Liver (tissue), 9 donors: ENCODE results near the gene ZNF423. TPM values are rescaled to one million over a fixed set of nuclear protein-coding genes. Genes with fewer than 3 reads are reported as not detected.
A peak's percentile ranks its signal among the peaks of the same experiment; 100 is the strongest.

Experiments used
- DNase-seq: peaks from one replicate; pipeline ENCODE4 v3.0.0-alpha.2; 2017; ENCODE audit warnings: low spot score
- H3K27ac ChIP-seq, 2 donors: one replicate each; pipeline ENCODE4 v1.7.0; 2013; ENCODE audit warnings: inconsistent platforms in 2 of 2, low read length in 2 of 2, control low read depth in 1 of 2, low read depth in 1 of 2, mild to moderate bottlenecking in 1 of 2
- H3K27me3 ChIP-seq, 4 donors: one replicate each; pipeline versions ENCODE4 v1.6.1 to v1.7.0; 2013; ENCODE audit warnings: low read length in 3 of 4, inconsistent platforms in 1 of 4, mild to moderate bottlenecking in 1 of 4, moderate library complexity in 1 of 4; ENCODE audit not compliant: control insufficient read depth in 4 of 4, insufficient read depth in 4 of 4
- H3K36me3 ChIP-seq, 4 donors: one replicate each; pipeline versions ENCODE4 v1.6.1 to v1.7.0; 2013; ENCODE audit warnings: low read length in 3 of 4, mild to moderate bottlenecking in 3 of 4, low read depth in 1 of 4, moderate library complexity in 1 of 4; ENCODE audit not compliant: control insufficient read depth in 4 of 4, insufficient read depth in 3 of 4
- H3K4me1 ChIP-seq, 4 donors: one replicate each; pipeline versions ENCODE4 v1.6.1 to v1.7.0; 2013; ENCODE audit warnings: low read length in 3 of 4, mild to moderate bottlenecking in 3 of 4, moderate library complexity in 1 of 4; ENCODE audit not compliant: control insufficient read depth in 4 of 4, insufficient read depth in 4 of 4
- H3K4me3 ChIP-seq, 3 donors: one replicate each; pipeline versions ENCODE4 v1.6.1 to v1.7.0; 2013; ENCODE audit warnings: low read length in 3 of 3, control low read depth in 1 of 3, low read depth in 1 of 3, mild to moderate bottlenecking in 1 of 3
- H3K9ac ChIP-seq, 2 donors: one replicate each; pipeline ENCODE4 v1.7.0; 2013; ENCODE audit warnings: low read length in 2 of 2, mild to moderate bottlenecking in 2 of 2, moderate library complexity in 2 of 2, control low read depth in 1 of 2, low read depth in 1 of 2
- H3K9me3 ChIP-seq, 4 donors: one replicate each; pipeline versions ENCODE4 v1.6.1 to v1.7.0; 2013; ENCODE audit warnings: low read length in 3 of 4; ENCODE audit not compliant: control insufficient read depth in 4 of 4
- EGR1 ChIP-seq, 2 donors: IDR thresholded peaks; 2 replicates each; pipeline ENCODE4 v1.6.1; 2016 to 2018; ENCODE audit warnings: antibody characterized with exemption in 2 of 2, low read depth in 2 of 2
- FOXA1 ChIP-seq: IDR thresholded peaks from 2 replicates; pipeline ENCODE4 v1.6.1; 2016; ENCODE audit warnings: antibody characterized with exemption
- HNF4A ChIP-seq, 2 donors: conservative IDR thresholded peaks; 2 replicates each; pipeline ENCODE4 v1.6.1; 2016; ENCODE audit warnings: antibody characterized with exemption in 2 of 2, mild to moderate bottlenecking in 2 of 2
- HNF4G ChIP-seq: IDR thresholded peaks from 2 replicates; pipeline ENCODE4 v1.6.1; 2016; ENCODE audit warnings: antibody characterized with exemption
- NR2F2 ChIP-seq: IDR thresholded peaks from 2 replicates; pipeline ENCODE4 v1.6.1; 2016; ENCODE audit warnings: antibody characterized with exemption
- RAD21 ChIP-seq, 2 donors: IDR thresholded peaks; 2 replicates each; pipeline ENCODE4 v1.6.1; 2016; ENCODE audit warnings: antibody characterized with exemption in 2 of 2, mild to moderate bottlenecking in 2 of 2
- RXRA ChIP-seq, 2 donors: IDR thresholded peaks; 2 replicates each; pipeline ENCODE4 v1.6.1; 2017 to 2018; ENCODE audit warnings: antibody characterized with exemption in 2 of 2, mild to moderate bottlenecking in 1 of 2
- SP1 ChIP-seq: IDR thresholded peaks from 2 replicates; pipeline ENCODE4 v1.6.1; 2018; ENCODE audit warnings: antibody characterized with exemption, mild to moderate bottlenecking
- TAF1 ChIP-seq: conservative IDR thresholded peaks from 2 replicates; pipeline ENCODE4 v1.6.1; 2016; ENCODE audit warnings: antibody characterized with exemption, mild to moderate bottlenecking
- WGBS: extraction: QIAGEN DNeasy Blood & Tissue Kit; methylation state at CpG from one replicate; pipeline ENCODE4 v1.1.7; 2013; 5-methylcytosine and 5-hydroxymethylcytosine counted together
- polyA plus RNA-seq, 2 donors: library from polyadenylated mRNA; stranded (reverse) in 1 of 2; unstranded in 1 of 2; fragments of 200-250 nt in 1 of 2; fragments of >200 nt in 1 of 2; fragmentation: Nextera tagmentation in 1 of 2; extraction: Ambion mirVana in 1 of 2; gene quantifications; one replicate each; pipeline versions ENCODE4 v1.2.1 to v1.2.3, GENCODE V29; 2013 to 2015
- total RNA-seq, 2 donors: library from RNA; depleted of rRNA; stranded (reverse); fragments of >200 nt; gene quantifications; one replicate each; pipeline ENCODE4 v1.2.3, GENCODE V29; 2014
- TF ChIP-seq, protein P1 (sequence below): IDR thresholded peaks from 2 replicates; pipeline ENCODE4 v1.6.1; 2016; ENCODE audit warnings: antibody characterized with exemption
- donor health status: healthy.
- donor health status: healthy.
- donor health status: healthy.
- donor health status: healthy.
- donor health status: healthy.

Gene ZNF423
- total and polyA plus RNA-seq, 4 donors = 0.24 to 1.6 (median 0.39) TPM

DNA sequence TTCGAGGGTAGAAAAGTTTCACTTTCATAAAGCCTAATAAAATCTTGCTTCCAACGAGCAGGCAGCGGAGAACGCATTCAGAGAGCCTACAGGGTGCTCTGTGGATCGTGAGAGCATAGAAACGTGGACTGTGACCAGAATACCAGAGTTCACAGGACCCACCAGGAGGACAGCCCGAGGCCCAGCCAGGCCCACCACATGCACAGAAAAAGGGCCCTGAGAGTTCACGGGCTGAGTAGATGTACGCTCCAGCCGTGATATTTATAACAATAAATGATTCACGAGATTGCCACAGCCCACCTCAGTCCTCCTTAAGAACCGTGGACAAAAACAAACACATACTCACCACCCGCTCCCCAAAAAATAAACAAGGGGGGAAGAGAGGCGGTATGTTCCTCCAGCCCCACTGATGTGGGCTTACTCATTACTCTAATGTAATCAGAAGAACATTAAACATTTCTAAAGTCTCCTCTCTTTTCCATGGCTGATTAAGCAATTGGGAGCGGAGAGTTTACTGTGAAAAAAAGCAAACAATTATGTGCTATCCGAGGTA lies 275.1 kb downstream of the ZNF423 start:
- no peak overlapping the region for H3K4me3 ChIP-seq
- 52% methylated on average over 16 of the region's 16 CpGs for WGBS
- DNase-seq = no peak
- no peak overlapping the region for H3K9ac ChIP-seq
- no peak overlapping the region for H3K27ac ChIP-seq
- no peaks in the 10 kb centered on the region for H3K9me3 ChIP-seq
- H3K27me3 ChIP-seq = no peaks in the 10 kb centered on the region
- TF ChIP-seq RXRA (IDR thresholded peaks at IDR 0.05) (peak in 1 of 2 donors; percentile 32), RAD21 (IDR thresholded peaks at IDR 0.05) (no peak), HNF4A (conservative IDR thresholded peaks at IDR 0.05) (peak in 1 of 2 donors; percentile 89), SP1 (peak; percentile 61), HNF4G (peak; percentile 33), EGR1 (IDR thresholded peaks at IDR 0.05; ENCODE audit: low read depth in 2 of 2) (no peak)
- no peaks in the 10 kb centered on the region for H3K36me3 ChIP-seq
- H3K4me1 ChIP-seq = no peaks in the 10 kb centered on the region

- WGBS = 87% methylated on average over 12 of the region's 12 CpGs
- DNase-seq = no peak
These were observed 277.4 kb downstream of the ZNF423 start for GRCh38 chr16:49578435-49579024.

DNA sequence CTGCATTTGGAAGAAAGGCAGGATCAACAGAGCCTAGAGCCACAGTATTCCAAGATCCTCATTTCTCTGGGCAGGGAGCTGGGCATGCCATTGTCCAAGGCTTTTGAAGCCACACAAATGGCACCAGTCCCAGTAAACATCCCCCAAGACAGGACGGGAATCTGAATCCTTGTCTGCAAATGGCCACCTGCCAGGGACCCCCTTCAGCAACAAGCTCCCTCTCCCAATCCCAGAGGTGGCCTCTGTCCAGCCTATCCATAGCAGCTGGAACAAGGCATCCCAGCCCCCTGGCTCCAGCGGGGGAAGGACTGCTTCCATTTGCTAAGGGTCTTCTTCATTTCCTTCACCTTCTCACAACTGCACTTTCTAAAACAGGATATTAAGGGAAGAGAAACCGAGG lies 277.9 kb downstream of the ZNF423 start:
- Histone ChIP-seq H3K4me1 (no peaks in the 10 kb centered on the region), H3K9me3 (no peaks in the 10 kb centered on the region), H3K27me3 (no peaks in the 10 kb centered on the region), H3K9ac (no peak overlapping the region), H3K36me3 (no peaks in the 10 kb centered on the region), H3K27ac (no peak overlapping the region), H3K4me3 (no peak overlapping the region)
- 74% methylated on average over 3 of the region's 3 CpGs for WGBS
- TF ChIP-seq, protein P1, sequence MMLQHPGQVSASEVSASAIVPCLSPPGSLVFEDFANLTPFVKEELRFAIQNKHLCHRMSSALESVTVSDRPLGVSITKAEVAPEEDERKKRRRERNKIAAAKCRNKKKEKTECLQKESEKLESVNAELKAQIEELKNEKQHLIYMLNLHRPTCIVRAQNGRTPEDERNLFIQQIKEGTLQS = no peak
- no peak for TF ChIP-seq TAF1
- no peak for TF ChIP-seq RXRA (IDR thresholded peaks at IDR 0.05)
- no peak for TF ChIP-seq EGR1 (IDR thresholded peaks at IDR 0.05; ENCODE audit: low read depth in 2 of 2)
- DNase-seq = no peak

More at GRCh38 chr16:49578435-49579024, 277.4 kb downstream of the ZNF423 start:
- no peak for TF ChIP-seq NR2F2
- no peak for TF ChIP-seq RAD21 (IDR thresholded peaks at IDR 0.05)
- no peak for TF ChIP-seq FOXA1
- H3K4me3 ChIP-seq = no peak overlapping the region
- H3K36me3 ChIP-seq = no peaks in the 10 kb centered on the region
- no peaks in the 10 kb centered on the region for H3K9me3 ChIP-seq
- no peak overlapping the region for H3K9ac ChIP-seq
- no peak overlapping the region for H3K27ac ChIP-seq
- H3K27me3 ChIP-seq = no peaks in the 10 kb centered on the region
- H3K4me1 ChIP-seq = no peaks in the 10 kb centered on the region

- no peak overlapping the region for H3K27ac ChIP-seq
- no peaks in the 10 kb centered on the region for H3K36me3 ChIP-seq
- no peaks in the 10 kb centered on the region for H3K4me1 ChIP-seq
- no peak overlapping the region for H3K9ac ChIP-seq
- H3K27me3 ChIP-seq = no peaks in the 10 kb centered on the region
- H3K4me3 ChIP-seq = no peak overlapping the region
- DNase-seq = no peak
- H3K9me3 ChIP-seq = no peaks in the 10 kb centered on the region
- WGBS = 89% methylated on average over 3 of the region's 3 CpGs
- no peak for TF ChIP-seq HNF4G
These were observed 279.0 kb downstream of the ZNF423 start for GRCh38 chr16:49576941-49577340.
